Skeletal muscle tissue (tissue), 4 donors: ENCODE results near the gene CEP112. TPM values are rescaled to one million over a fixed set of nuclear protein-coding genes. Genes with fewer than 3 reads are reported as not detected.

Source experiments
- H3K27ac ChIP-seq: one replicate; pipeline ENCODE4 v1.7.0; 2013; ENCODE audit warnings: mild to moderate bottlenecking, low read depth, low read length, inconsistent platforms
- H3K27me3 ChIP-seq, 3 donors: one replicate each; pipeline ENCODE4 v1.7.0; 2013; ENCODE audit warnings: low read length in 3 of 3; ENCODE audit not compliant: control insufficient read depth in 3 of 3, insufficient read depth in 3 of 3
- H3K36me3 ChIP-seq, 3 donors: one replicate each; pipeline ENCODE4 v1.7.0; 2013; ENCODE audit warnings: low read length in 3 of 3; ENCODE audit not compliant: control insufficient read depth in 3 of 3, insufficient read depth in 3 of 3
- H3K4me1 ChIP-seq, 3 donors: one replicate each; pipeline ENCODE4 v1.7.0; 2013; ENCODE audit warnings: low read length in 3 of 3, mild to moderate bottlenecking in 3 of 3; ENCODE audit not compliant: control insufficient read depth in 3 of 3, insufficient read depth in 3 of 3
- H3K4me3 ChIP-seq, 3 donors: one replicate each; pipeline ENCODE4 v1.7.0; 2013; ENCODE audit warnings: low read length in 3 of 3
- H3K9ac ChIP-seq, 3 donors: one replicate each; pipeline ENCODE4 v1.7.0; 2013; ENCODE audit warnings: low read length in 3 of 3, mild to moderate bottlenecking in 3 of 3, moderate library complexity in 2 of 3, low read depth in 1 of 3
- H3K9me3 ChIP-seq, 3 donors: one replicate each; pipeline ENCODE4 v1.7.0; 2013; ENCODE audit warnings: low read length in 3 of 3; ENCODE audit not compliant: control insufficient read depth in 3 of 3
- total RNA-seq: library from RNA; depleted of rRNA; stranded (reverse); fragments of >200 nt; gene quantifications from one replicate; pipeline ENCODE4 v1.2.3, GENCODE V29; 2014
- donor health status: Osteomylitis.

Gene CEP112
- total RNA-seq, 1 donor from 2014 or later = 16.2 TPM

GRCh38 chr17:65593092-65593854, 598.7 kb downstream of the CEP112 start:
- Histone ChIP-seq H3K27me3 (no peaks in the 10 kb centered on the region), H3K36me3 (no peaks in the 10 kb centered on the region), H3K27ac (no peak overlapping the region), H3K9ac (no peak overlapping the region), H3K9me3 (no peaks in the 10 kb centered on the region), H3K4me1 (peaks cover 0 to 2% (median 0%) of the 10 kb centered on the region in 3 donors), H3K4me3 (no peak overlapping the region)

DNA sequence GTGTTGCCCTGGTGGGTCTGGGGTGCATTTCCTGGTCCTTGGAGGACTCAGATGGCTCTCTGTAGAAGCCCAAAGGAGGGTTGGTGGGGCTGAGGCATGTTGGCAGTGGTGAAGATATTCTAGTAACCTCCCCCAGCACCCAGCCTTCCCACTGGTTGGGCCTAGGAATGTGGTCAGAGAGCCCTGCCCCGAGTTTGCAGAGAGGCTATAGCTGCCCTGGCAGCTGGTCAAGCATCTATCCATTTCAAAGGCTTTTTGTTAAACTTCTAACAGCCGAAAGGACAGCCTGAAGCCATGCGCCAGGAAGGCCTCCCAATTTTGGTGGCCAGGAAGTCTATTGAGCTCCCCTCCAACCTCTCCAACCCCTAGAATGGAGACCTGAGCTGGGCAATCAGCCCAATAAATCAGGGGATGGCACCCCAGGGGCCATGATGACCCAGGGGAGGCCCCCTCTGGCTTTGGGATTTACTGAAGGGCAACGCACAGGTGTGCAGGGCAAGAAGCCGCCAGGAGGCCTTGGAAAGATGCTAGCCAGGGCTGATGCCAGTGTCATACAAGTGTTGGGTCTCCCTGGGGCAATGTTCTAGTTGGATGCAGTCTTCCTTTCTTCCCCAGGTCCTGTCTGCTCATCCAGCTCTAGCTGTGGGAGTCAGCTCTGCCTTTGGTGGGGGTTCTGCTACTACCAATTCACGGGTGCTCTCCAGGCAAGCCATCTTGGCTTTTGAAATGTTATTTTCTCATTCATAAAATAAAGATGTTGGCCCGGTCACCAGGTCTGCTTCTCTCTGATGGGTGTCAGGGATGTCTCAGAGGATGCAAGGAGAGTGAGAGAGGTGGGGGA, 599.6 kb downstream of the CEP112 start:
- H3K9me3 ChIP-seq = no peaks in the 10 kb centered on the region
- peaks cover 0 to 3% (median under 1%) of the 10 kb centered on the region in 3 donors for H3K4me1 ChIP-seq
- H3K27me3 ChIP-seq = no peaks in the 10 kb centered on the region
- no peak overlapping the region for H3K9ac ChIP-seq
- H3K36me3 ChIP-seq = no peaks in the 10 kb centered on the region
- H3K4me3 ChIP-seq = no peak overlapping the region
- no peak overlapping the region for H3K27ac ChIP-seq

GRCh38 chr17:65589321-65589720, 602.6 kb downstream of the CEP112 start:
- H3K27me3 ChIP-seq = no peaks in the 10 kb centered on the region
- H3K9me3 ChIP-seq = no peaks in the 10 kb centered on the region
- no peak overlapping the region for H3K9ac ChIP-seq
- no peak overlapping the region for H3K4me3 ChIP-seq
- H3K4me1 ChIP-seq = peaks cover 11 to 17% (median 13%) of the 10 kb centered on the region in 3 donors
- no peak overlapping the region for H3K27ac ChIP-seq
- H3K36me3 ChIP-seq = no peaks in the 10 kb centered on the region

DNA sequence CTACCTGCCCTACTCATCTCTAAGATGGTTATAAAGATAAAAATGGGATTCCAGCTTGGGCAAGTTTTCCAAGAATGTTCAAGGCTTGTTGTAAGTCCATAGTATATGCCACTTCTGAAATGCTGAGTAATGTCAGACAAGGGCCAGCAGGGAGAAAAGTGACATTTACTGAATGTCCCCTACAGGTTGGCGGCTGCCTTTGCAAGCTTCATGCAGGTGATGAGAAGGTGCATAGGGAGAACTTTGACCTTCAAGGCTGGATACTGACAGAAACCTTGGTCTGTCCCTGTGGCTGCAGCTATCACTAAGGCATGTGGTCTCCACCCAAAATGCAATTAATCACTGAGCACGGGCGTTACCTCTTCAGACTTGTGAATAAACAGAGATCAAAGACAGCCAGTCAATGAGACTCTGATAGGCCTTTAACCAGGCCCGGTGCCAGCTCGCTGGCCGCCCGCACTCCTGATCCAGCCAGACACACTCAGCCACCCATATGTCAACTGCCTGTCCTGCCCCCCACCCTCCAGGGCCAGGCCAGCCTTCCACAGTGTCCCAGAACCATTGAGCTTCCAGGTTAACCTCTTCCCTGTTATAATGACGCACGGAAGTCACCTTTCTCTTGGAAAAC, 603.6 kb downstream of the CEP112 start:
- Histone ChIP-seq H3K4me3 (no peak overlapping the region), H3K9me3 (no peaks in the 10 kb centered on the region), H3K27ac (no peak overlapping the region), H3K4me1 (peaks cover 20 to 27% (median 20%) of the 10 kb centered on the region in 3 donors), H3K9ac (no peak overlapping the region), H3K27me3 (no peaks in the 10 kb centered on the region), H3K36me3 (no peaks in the 10 kb centered on the region)

DNA sequence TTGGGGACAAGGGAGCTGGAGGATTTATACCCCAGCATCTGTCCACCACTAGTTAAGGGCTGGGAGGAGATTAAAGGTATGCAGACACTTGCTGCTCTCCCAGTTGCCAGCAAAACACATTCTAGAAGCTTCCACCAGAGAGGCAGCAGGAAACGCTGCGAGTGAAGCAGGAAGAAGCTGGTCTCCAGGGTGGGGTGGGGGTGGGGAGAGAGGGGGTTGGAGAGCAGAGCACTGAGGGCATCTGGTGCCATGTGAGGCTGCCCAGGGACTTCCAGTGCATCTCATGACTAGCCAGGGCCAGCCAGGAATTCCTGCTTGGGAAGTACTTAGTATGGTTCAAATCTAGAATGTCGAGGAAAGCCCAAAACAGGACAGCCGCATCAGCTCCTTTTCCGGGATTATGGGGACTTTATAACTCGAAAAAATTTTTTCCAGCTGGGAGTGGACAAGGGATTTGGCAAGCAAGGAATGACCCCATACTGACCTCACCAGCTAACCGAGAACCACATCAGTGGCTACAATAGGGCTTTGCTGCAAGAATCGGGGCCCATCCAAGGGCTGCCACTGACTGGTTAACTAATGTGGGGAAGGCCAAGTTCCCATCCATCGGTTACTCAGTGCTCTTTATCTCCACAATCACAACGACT, 604.3 kb downstream of the CEP112 start:
- Histone ChIP-seq H3K36me3 (no peaks in the 10 kb centered on the region), H3K4me3 (no peak overlapping the region), H3K4me1 (peaks cover 20 to 27% (median 20%) of the 10 kb centered on the region in 3 donors), H3K27me3 (no peaks in the 10 kb centered on the region), H3K27ac (no peak overlapping the region), H3K9ac (no peak overlapping the region), H3K9me3 (no peaks in the 10 kb centered on the region)

DNA sequence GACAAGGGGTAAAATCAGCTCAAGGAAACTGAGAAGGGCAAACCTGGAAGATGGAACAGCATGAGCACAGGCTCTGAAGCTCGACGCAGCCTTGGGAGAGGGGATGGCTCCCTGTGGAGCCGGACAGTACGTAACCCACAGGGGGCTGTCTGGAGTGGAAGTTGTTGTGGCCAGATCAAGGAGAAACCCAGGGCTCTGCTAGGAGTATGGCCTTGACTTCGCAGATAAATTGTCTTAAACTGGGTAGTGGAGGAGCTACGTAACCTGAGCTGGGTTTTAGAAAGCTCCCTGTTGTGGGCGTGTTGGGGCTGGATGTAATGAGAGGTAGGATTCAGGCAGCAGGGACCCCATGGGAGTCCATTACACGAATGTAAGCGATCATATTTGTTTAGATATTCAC, 605.0 kb downstream of the CEP112 start:
- H3K9ac ChIP-seq = no peak overlapping the region
- H3K27me3 ChIP-seq = no peaks in the 10 kb centered on the region
- no peaks in the 10 kb centered on the region for H3K36me3 ChIP-seq
- H3K4me3 ChIP-seq = no peak overlapping the region
- no peaks in the 10 kb centered on the region for H3K9me3 ChIP-seq
- peaks cover 20 to 27% (median 20%) of the 10 kb centered on the region in 3 donors for H3K4me1 ChIP-seq
- no peak overlapping the region for H3K27ac ChIP-seq

Other genes starting within 250 kb of the CEP112 start
- gene APOH, start 37.3 kb upstream of the CEP112 start, total RNA-seq = 2.1 TPM
- 2.1 TPM for gene PRKCA, start 110.5 kb upstream of the CEP112 start, total RNA-seq